Thoracic aorta (tissue), 2 donors: ENCODE measurements around the gene FSCN2. TPM values are rescaled to one million over a fixed set of nuclear protein-coding genes. Genes with fewer than 3 reads are reported as not detected.

Experiments used
- ATAC-seq: fragments of 150-250 bp; one replicate; pipeline ENCODE4 v1.8.0; 2017; ENCODE audit warnings: low read depth; ENCODE audit not compliant: insufficient number of reproducible peaks, low FRiP score
- DNase-seq: peaks from one replicate; pipeline ENCODE4 v3.0.0-alpha.2; 2020; ENCODE audit warnings: low spot score
- H3K27ac ChIP-seq, 2 donors: fragments of 200-600 bp; sonication (generic); 1 replicate in 1 of 2; 2 replicates in 1 of 2; pipeline ENCODE4 v1.5.1; 2016; ENCODE audit warnings: mild to moderate bottlenecking in 2 of 2, moderate library complexity in 2 of 2
- H3K27me3 ChIP-seq: fragments of 200-600 bp; sonication (generic); replicated peaks from 2 replicates; pipeline ENCODE4 v1.6.0; 2016; ENCODE audit warnings: mild to moderate bottlenecking; ENCODE audit not compliant: insufficient read depth
- H3K36me3 ChIP-seq: fragments of 200-600 bp; sonication (generic); one replicate; pipeline ENCODE4 v1.5.1; 2016
- H3K4me1 ChIP-seq, 2 donors: fragments of 200-600 bp; sonication (generic); 1 replicate in 1 of 2; 2 replicates in 1 of 2; pipeline versions ENCODE4 v1.5.1 to v1.6.0; 2016; ENCODE audit warnings: low read depth in 2 of 2, mild to moderate bottlenecking in 1 of 2; ENCODE audit not compliant: control insufficient read depth in 1 of 2
- H3K4me3 ChIP-seq: fragments of 200-600 bp; sonication (generic); 2 replicates; pipeline ENCODE4 v1.5.1; 2016; ENCODE audit warnings: mild to moderate bottlenecking
- H3K9me3 ChIP-seq: fragments of 200-600 bp; sonication (generic); 2 replicates; pipeline ENCODE4 v1.5.1; 2016
- total RNA-seq, 2 donors: library from RNA; depleted of rRNA; stranded (reverse); fragments of >200 nt; gene quantifications; one replicate each; pipeline versions ENCODE4 v1.1.0 to v1.2.3, GENCODE V29; 2016
- TF ChIP-seq, protein P1 (sequence below): fragments of 200-600 bp; sonication (generic); IDR thresholded peaks from one replicate; pipeline ENCODE4 v1.5.1; 2019; ENCODE audit warnings: antibody characterized with exemption

Gene FSCN2
- total RNA-seq, 2 donors from 2014 or later: 4.2 to 9.2 TPM

GRCh38 chr17:81492706-81493105 lies 35.5 kb upstream of the FSCN2 start:
- TF ChIP-seq, protein P1, sequence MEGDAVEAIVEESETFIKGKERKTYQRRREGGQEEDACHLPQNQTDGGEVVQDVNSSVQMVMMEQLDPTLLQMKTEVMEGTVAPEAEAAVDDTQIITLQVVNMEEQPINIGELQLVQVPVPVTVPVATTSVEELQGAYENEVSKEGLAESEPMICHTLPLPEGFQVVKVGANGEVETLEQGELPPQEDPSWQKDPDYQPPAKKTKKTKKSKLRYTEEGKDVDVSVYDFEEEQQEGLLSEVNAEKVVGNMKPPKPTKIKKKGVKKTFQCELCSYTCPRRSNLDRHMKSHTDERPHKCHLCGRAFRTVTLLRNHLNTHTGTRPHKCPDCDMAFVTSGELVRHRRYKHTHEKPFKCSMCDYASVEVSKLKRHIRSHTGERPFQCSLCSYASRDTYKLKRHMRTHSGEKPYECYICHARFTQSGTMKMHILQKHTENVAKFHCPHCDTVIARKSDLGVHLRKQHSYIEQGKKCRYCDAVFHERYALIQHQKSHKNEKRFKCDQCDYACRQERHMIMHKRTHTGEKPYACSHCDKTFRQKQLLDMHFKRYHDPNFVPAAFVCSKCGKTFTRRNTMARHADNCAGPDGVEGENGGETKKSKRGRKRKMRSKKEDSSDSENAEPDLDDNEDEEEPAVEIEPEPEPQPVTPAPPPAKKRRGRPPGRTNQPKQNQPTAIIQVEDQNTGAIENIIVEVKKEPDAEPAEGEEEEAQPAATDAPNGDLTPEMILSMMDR: no peak
- Histone ChIP-seq H3K4me1 (peaks cover 5 to 8% of the 10 kb centered on the region in 2 donors), H3K4me3 (no peak overlapping the region), H3K27ac (no peak overlapping the region), H3K9me3 (no peaks in the 10 kb centered on the region), H3K36me3 (no peaks in the 10 kb centered on the region), H3K27me3 (no peaks in the 10 kb centered on the region)
- DNase-seq: no peak
- ATAC-seq: no peak

DNA sequence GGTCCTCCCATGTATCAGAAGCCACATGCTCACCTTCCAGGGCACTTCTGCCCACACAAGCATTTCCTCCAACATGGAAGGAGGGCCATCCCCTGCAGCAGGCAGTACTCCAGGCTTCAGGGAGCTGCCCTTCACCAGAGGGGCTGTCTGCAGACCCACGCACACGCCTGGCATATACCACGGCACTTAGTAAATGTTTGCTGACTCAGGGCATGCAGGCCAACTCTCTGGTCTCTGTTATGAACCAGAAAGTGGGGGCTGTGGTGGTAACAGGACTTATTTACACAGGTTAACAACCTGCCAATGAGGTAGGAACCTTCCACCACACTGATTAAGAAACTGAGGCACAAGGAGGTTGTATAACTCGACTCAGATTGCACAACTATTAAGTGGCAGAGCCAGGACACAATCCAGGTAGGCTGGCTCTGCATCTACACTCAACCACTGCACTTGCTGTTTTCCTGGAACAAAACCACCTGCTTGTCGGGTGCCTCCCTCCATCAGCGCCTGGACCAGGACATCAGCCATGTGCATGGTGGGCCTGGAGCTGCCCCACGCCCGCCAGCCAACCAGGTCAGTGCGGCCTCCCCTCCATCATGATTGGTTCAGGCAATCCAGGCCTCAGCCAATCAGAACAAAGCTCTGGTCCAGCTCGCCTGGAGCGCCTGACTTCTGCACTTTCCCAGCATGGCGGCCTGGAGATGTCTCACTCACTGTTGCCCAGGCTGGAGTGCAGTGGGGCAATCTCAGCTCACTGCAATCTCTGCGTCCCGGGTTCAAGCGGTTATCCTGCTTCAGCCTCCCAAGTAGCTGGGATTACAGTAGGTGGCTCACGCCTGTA lies 34.8 kb upstream of the FSCN2 start:
- Histone ChIP-seq H3K36me3 (no peaks in the 10 kb centered on the region), H3K4me1 (peaks cover 4 to 5% of the 10 kb centered on the region in 2 donors), H3K9me3 (no peaks in the 10 kb centered on the region), H3K4me3 (no peak overlapping the region), H3K27me3 (no peaks in the 10 kb centered on the region), H3K27ac (no peak overlapping the region)
- DNase-seq: no peak
- TF ChIP-seq, protein P1: no peak
- ATAC-seq: no peak

DNA sequence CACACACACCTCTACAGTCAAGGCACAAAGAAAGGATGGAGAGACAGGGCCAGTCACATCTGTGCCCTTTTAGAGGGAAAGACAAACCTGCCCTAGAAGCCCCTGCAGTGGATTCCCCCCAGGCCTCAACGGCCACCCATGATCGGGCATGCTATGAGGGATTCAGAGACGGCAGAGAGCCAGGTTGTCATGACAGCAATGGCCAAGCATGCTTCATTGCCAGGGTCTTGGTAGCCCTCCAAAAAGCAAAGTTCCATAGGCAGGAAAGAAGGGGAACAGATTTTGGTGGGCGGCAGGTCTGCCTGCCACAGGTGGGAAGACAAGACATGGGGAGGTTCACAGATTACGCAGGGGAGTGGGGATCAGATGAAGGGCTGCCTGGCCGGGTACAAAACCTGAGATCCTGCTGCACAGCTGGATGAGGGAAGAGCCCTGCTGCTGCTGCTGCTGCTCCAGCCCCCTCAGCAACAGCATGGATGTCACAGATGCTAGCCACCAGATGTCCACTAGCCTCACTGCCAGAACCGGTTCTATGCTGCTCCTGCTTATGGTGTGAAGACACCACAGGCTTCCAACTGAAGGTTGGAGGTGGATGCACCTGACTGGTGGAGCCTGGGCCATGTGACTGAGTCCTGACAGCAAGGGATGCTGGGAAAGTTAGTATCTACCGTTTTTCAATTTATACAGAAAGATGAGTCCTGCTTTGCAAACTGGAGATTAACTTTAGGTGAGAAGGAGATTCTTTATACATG lies 33.4 kb upstream of the FSCN2 start:
- no peak for ATAC-seq
- TF ChIP-seq, protein P1: no peak
- Histone ChIP-seq H3K27me3 (no peaks in the 10 kb centered on the region), H3K36me3 (no peaks in the 10 kb centered on the region), H3K27ac (no peak overlapping the region), H3K4me3 (no peak overlapping the region), H3K9me3 (no peaks in the 10 kb centered on the region), H3K4me1 (peaks cover 3 to 8% of the 10 kb centered on the region in 2 donors)
- DNase-seq: no peak

GRCh38 chr17:81498953-81499600 lies 29.1 kb upstream of the FSCN2 start:
- peaks cover 10 to 15% of the 10 kb centered on the region in 2 donors for H3K4me1 ChIP-seq
- ATAC-seq (no peak), DNase-seq (no peak)
- peak overlapping the region; percentile 35 to 53 for H3K27ac ChIP-seq
- H3K9me3 ChIP-seq: no peaks in the 10 kb centered on the region
- TF ChIP-seq, protein P1: no peak
- H3K27me3 ChIP-seq: no peaks in the 10 kb centered on the region
- H3K4me3 ChIP-seq: peak overlapping the region; percentile 42
- H3K36me3 ChIP-seq: no peaks in the 10 kb centered on the region

- peak overlapping the region; percentile 35 to 53 for H3K27ac ChIP-seq
- peak overlapping the region; percentile 42 for H3K4me3 ChIP-seq
- no peaks in the 10 kb centered on the region for H3K27me3 ChIP-seq
- DNase-seq: no peak
- no peaks in the 10 kb centered on the region for H3K9me3 ChIP-seq
- H3K4me1 ChIP-seq: peaks cover 10 to 15% of the 10 kb centered on the region in 2 donors
- no peak for ATAC-seq
- H3K36me3 ChIP-seq: no peaks in the 10 kb centered on the region
- TF ChIP-seq, protein P1: no peak
These were observed 28.6 kb upstream of the FSCN2 start for GRCh38 chr17:81499601-81499970.
